ENCODE results near the gene DNAI1. TPM values are rescaled to one million over a fixed set of nuclear protein-coding genes. Genes with fewer than 3 reads are reported as not detected.

Gene DNAI1
- total and polyA plus RNA-seq, 12 donors = 0.06 to 1.4 (median 0.28) TPM; not detected in 7

- Histone ChIP-seq H3K27ac (no peak overlapping the region), H3K36me3 (replicated peaks in 1 of 2) (no peaks in the 10 kb centered on the region), H3K9me3 (replicated peaks in 1 of 3) (no peaks in the 10 kb centered on the region), H3K4me1 (replicated peaks in 1 of 2) (no peaks in the 10 kb centered on the region), H3K27me3 (no peaks in the 10 kb centered on the region), H3K4me3 (no peak overlapping the region)
- intact Hi-C loops (cut with DNase I) = no loop called here
- WGBS, 4 donors = 66 to 81% (median 78%) methylated on average over 6 of the region's 6 CpGs
- no peak for TF ChIP-seq POLR2A (IDR thresholded peaks at IDR 0.05)
- TF ChIP-seq CTCF (IDR thresholded peaks at IDR 0.05) = no peak
- no peak for DNase-seq
Observed at GRCh38 chr9:34496149-34496712, 37.6 kb downstream of the DNAI1 start.

- intact Hi-C loops (cut with DNase I) = no loop called here
Observed at GRCh38 chr9:34498553-34498952, 39.9 kb downstream of the DNAI1 start.

DNA sequence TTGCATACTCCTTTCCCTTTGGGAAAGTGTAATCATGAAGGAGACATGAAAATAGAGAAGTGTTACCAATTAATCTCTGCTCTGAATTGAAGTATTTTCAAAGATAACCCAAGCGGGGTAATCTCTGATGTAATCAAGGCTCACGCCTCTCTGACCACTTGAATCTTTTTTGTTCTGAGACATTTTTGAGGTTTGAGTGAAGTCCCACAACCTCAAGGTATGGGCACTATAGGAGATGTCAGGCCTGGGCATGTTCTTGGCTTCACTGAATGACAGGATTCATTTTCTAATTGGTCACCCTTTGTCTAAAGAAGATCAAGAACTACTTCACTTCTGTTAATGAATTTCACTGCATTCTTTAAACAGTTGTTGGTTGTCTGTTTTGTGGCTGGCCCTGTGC, 40.5 kb downstream of the DNAI1 start:
- Histone ChIP-seq H3K27me3 (no peaks in the 10 kb centered on the region), H3K27ac (no peak overlapping the region), H3K9me3 (replicated peaks in 1 of 3) (no peaks in the 10 kb centered on the region), H3K4me1 (replicated peaks in 1 of 2) (no peaks in the 10 kb centered on the region), H3K36me3 (replicated peaks in 1 of 2) (no peaks in the 10 kb centered on the region), H3K4me3 (no peak overlapping the region)
- no peak for DNase-seq
- intact Hi-C loops (cut with DNase I) = no loop called here
- TF ChIP-seq CTCF (IDR thresholded peaks at IDR 0.05) (no peak), POLR2A (IDR thresholded peaks at IDR 0.05) (no peak)
- 63 to 79% (median 71%) methylated on average over 2 of the region's 2 CpGs for WGBS, 4 donors

More at GRCh38 chr9:34498553-34498952, 39.9 kb downstream of the DNAI1 start:
- no peaks in the 10 kb centered on the region for H3K36me3 ChIP-seq (replicated peaks in 1 of 2)
- H3K4me3 ChIP-seq = no peak overlapping the region
- H3K27me3 ChIP-seq = no peaks in the 10 kb centered on the region
- H3K9me3 ChIP-seq (replicated peaks in 1 of 3) = no peaks in the 10 kb centered on the region
- WGBS, 4 donors = 45 to 69% (median 56%) methylated on average over 2 to 3 of the region's 3 CpGs
- H3K4me1 ChIP-seq (replicated peaks in 1 of 2) = no peaks in the 10 kb centered on the region
- TF ChIP-seq CTCF (IDR thresholded peaks at IDR 0.05) = no peak
- TF ChIP-seq POLR2A (IDR thresholded peaks at IDR 0.05) = no peak
- DNase-seq = no peak
- no peak overlapping the region for H3K27ac ChIP-seq

DNA sequence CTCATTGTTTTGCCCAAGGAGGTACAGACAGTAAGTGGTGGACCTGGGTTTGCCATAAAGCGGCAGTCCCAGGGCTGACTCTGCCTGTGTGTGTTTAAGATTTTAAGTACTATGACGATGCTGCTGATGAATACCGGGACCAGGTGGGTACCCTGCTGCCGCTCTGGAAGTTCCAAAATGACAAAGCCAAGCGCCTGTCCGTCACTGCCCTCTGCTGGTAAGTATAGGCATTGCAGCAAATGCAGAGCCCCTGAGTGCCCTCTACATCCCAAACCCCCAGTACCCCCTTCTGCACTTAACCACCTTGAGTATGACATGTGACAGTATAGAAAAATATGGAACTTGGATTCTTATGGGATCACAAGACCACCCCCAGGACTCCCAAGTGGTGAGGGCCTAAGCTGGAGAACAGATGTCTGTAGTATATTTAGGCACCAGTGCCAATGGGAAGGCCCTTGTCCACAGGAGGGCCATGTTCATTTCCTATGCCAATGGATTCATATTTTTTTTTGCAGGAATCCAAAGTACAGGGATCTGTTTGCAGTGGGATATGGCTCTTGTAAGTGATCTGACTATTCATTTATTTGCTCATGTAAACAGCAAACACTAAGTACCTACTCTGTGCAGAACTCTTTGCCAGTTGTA, 42.1 kb downstream of the DNAI1 start:
- Histone ChIP-seq H3K4me3 (no peak overlapping the region), H3K27me3 (no peaks in the 10 kb centered on the region), H3K4me1 (replicated peaks in 1 of 2) (no peaks in the 10 kb centered on the region), H3K27ac (no peak overlapping the region), H3K9me3 (replicated peaks in 1 of 3) (no peaks in the 10 kb centered on the region), H3K36me3 (replicated peaks in 1 of 2) (no peaks in the 10 kb centered on the region)
- intact Hi-C loops (cut with DNase I) = loop anchor here (2.0 to 5.0 kb wide), 3 partner anchors 63 to 98 kb away; no protein-coding TSS in a partner anchor
- peak; percentile 36 to 80 (median 61) for DNase-seq
- 0 to 4% (median 2%) methylated on average over 6 of the region's 6 CpGs for WGBS, 4 donors
- TF ChIP-seq POLR2A (IDR thresholded peaks at IDR 0.05) (no peak), CTCF (IDR thresholded peaks at IDR 0.05) (peak; percentile 90 to 97 (median 92))
